8988T (cell line): ENCODE data around the gene ATP13A4.
"Not testable (repeated sequence)": the region's sequence is repeated elsewhere in the genome, so short reads cannot be mapped to it uniquely, and the experiment has no call there.

Experiments used
- DNase-seq: peaks from one replicate; pipeline ENCODE4 v3.0.0; 2011

The ATP13A4 gene

DNA sequence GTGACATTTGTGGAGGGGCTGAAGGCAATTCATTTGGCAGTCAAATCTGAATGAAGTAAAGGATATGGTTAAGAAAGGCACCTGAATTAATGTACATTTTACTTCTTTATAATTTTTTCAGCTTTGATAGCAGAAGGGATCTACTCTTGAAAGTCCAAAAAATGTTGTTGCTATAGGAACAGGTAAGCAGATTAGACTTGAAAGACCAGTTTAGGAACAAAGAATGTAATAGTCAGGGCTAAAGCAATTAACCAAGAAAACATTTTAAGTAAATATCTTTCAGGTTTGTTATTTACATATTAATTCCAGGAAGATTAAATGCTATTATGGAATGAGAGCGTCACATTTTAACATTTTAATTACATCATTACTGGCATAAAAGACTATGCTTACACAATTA is 1.1 kb downstream of the ATP13A4 start:
- no peak for DNase-seq

DNA sequence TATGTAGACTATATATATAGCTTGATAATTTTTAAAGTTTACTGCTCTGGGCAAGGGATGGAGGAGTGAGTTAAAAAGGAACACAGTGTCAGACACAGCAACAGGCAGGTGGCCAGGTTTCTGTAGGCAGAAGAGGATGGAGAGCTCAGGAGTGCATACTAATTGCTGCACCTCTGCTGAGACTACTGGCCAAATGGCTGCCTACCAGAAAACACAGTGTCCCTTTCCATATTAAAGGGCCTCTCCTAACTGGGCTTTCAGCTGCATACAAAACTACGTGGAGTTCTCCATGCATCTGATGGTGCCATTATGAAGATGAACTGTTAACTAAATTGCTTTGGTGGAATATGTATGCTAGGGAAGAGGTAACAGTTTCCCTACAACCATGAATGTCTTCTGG is 1.8 kb downstream of the ATP13A4 start:
- no peak for DNase-seq

DNA sequence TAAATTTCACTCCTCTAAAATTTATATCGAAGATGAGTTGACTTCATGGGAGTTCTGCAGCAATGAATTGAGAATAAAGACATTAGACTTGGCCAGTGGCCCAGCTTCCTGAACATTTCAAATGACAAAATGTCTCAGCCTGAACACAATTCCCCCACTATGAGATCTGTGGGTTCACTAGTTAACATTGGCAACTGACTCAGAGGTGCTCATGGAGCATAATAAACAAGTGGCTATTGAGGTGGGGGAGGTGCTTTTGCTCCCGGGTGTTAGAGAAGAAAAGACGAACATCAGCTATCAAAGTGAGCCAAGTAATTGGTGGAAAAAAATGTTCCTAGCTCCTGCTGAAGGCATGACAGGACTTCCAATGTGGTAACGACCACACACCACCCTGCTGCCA is 6.3 kb downstream of the ATP13A4 start:
- DNase-seq = no peak

DNA sequence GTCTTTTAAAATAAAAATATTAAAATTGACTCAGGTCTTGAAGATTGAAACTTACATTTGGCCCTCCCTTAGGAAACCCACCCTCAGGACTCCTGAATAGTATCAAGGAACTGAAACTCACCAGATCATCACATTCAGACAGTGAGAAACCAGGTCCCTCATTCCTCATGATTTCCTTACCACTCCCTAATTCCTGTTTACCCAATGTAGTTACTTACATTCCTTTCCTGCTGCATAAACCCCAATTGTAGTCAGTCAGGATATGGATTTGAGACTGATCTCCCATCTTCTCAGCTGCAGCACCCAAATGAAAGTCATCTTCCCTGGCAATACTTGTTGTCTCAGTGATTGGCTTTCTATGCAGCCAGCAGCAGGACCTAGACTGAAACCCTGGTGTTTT is 8.6 kb downstream of the ATP13A4 start:
- DNase-seq = no peak

DNA sequence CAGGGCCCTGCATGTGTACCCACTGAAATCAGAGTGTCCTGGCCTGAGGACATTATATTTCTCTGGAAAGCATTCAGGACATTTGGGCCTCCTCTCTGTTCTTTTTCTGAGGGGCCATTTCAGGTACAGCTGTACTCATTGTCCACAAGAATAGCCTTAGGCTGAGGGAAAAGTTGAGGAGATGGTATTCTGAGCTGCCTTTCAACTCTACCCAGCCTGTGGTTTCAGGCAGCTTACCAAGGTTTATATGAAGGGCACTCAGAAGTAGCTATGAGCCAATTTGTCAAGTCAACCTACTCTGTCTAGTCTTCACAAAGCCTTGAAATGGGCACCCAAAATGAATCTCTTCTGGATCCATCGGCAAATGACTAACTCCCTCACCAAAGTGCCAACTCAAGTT is 9.4 kb downstream of the ATP13A4 start:
- no peak for DNase-seq

DNA sequence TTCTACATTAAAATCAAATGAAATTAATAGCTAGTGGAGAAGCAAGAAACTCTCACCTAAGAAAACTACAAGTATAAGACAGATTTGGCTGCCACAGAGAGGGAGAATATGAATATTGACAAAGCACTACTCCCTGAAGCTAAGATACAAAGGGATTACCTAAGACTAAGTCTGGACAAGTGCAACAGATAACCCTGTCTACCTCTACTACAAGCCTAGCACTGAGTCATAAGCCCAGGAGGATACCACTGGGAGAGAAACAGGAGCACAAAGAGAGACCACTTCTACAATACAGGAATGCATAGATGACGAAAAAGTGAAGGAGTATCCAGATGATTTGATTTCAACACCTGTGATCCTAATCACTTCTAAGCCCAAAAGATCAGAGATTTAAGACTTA is 10.4 kb downstream of the ATP13A4 start:
- no peak for DNase-seq

DNA sequence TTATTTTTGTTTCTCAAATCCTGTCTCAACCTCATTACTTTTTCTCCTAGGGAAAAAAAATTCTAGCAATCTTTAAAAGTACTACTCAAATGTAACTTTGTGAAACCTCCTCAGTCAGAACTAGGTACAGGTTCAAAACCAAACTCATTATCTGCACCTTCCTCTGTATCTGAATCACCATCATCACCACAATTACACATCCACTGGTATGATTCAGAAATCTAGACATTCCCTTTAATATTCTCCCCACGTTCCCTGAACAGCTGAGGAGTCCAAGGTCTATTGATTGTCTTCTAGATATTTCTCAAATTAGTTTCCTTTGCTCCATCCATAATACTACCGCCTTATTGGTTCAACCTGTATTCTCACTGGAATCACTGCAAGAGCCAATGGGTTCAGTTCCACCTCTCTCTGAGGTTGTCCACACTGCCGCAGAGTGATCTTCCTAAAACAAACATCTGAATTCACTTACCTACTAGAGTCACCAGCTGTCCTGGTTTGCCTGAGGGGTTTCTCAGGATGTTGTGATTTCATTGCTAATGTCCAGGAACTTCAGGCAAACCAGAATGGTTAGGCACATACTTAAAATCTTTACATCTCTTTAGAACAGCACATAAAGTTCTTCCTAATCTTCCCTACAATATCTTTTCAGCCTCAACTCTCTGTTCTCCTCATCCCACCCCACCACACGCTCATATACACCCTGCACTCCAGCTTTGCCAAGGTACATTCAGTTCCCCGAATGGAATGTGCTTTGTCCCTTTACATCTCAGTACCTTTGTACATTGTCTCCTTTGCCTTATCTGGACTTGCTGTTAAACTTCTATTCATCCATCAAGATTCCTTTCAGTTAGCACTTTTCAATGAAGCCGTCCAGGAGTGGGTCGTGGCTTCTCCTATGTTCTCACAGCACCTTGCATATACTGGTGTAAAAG is 24.2 kb downstream of the ATP13A4 start:
- DNase-seq = no peak

DNA sequence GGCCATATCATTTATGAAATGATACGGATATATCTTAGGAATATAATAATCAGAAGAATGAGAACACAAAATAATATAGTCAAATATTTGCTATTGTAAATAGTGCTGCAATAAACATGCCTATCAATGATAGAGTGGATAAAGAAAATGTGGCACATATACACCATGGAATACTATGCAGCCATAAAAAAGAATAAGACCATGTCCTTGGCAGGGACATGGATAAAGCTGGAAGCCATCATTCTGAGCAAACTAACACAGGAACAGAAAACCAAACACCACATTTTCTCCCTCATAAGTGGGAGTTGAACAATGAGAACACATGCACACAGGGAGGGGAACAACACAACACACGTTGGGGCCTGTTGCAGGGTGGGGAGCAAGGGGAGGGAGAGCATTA is 28.6 kb downstream of the ATP13A4 start:
- not testable (repeated sequence) for DNase-seq

DNA sequence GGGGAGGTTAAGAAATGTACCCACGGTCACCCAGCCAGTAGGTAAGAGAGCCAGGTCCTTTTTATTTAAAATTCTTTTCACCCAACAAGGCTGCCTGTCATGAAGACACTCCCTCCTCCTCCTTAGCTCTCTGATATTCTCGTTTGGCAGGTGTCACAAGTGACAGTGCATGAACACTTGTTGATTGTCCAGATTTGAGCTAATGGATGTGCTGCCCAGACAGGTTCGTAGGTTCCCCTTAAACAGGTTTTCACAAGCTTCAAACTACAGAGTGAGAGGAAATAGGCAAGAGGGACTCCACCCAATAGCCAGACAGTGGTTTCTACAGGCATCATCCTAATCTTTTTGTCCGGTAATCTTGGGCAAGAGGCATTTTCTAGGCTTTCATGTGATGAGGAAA is 32.2 kb downstream of the ATP13A4 start:
- DNase-seq = no peak

DNA sequence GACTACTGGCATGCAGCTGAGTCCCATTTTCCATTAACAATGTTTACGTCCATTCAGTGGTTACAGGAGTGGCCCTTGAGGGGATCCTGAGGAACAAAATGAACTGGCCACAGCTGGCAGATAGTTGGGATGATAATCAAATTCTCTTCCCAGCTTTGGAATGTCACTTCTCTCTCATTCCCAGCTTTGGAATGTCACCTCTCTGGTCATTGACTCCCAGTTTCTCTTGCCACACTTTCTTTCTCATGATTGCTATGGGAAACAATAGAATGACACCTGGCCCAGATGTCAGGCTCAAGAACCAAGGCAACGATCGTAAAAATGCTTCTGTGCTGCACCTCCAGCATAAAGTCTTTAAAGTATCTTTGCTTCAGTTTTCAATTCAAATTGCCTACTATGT is 34.0 kb downstream of the ATP13A4 start:
- DNase-seq = no peak

DNA sequence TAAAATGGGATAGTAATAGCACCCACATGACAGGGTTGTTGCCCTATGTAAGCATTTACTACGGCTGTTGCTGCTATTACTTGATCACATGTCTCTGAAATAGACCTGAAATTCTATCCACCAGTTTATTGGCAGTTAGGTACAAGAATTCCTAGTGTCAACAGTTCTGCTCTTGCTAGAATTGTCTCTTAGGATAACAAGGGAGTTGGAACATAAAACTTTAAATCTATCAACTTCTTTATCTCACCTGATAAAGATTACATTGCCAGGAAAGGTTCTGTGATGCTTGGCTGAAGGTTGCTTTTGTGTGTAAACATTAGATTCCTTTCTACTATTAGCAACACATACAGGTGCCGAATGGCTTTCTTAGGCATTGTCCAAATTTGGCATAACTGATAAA is 38.7 kb downstream of the ATP13A4 start:
- DNase-seq = no peak

DNA sequence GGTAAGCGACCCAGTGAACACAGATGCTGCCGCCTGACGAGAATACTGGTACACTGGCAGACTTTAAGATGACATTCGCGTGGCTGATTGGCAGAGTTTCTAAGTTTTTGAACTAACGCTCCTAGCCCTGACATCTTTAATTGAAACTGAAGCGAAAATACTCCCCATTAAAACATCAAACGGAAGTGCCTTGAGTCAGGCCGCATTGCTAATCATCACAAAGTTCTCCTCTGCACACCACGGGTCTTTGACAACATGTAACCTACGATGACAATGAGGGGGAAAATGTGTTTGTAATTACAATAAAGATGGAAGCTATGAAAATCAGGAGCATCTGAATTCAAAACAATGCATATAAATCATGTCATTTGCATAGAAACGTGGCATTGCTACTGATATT is 44.5 kb downstream of the ATP13A4 start:
- DNase-seq = no peak

DNA sequence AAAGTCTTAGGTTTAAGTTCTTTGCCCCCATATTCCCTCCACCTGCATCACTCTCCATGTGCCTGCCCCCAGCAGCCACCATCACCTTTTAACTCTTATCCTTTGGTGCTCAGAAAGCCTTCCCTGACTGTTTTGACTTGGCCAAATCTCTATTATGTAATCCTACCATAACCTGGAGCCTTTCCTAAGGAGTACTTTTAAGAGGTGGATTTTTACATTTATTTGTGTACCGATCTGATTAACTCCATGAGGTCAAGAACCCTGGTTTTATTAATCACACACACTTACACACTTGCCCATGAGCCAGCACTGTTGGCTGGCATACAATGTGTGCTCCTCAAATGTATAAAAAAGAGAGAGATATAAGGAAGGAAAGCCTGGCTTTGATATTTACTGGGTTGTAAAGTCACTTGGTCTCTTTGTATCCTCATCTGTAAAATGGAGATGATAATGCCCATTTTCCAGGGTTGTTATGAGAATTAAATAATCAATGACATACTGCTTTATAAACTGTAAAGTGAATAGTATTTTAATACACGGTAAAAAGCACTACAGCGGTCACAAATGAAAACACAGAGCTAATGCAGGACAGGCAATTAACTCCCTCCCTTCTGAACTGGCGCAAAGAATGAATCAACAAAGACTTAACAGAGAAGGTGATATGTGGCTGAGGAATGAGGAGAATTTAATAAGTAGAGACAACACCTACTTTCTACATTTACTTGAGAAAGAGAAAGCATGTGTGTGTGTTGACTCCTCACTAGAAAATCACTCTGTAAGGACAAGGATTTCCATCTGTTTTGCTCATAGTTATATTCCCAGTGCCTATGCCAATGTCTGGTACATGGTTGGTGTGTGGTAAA is 45.4 kb downstream of the ATP13A4 start:
- no peak for DNase-seq

DNA sequence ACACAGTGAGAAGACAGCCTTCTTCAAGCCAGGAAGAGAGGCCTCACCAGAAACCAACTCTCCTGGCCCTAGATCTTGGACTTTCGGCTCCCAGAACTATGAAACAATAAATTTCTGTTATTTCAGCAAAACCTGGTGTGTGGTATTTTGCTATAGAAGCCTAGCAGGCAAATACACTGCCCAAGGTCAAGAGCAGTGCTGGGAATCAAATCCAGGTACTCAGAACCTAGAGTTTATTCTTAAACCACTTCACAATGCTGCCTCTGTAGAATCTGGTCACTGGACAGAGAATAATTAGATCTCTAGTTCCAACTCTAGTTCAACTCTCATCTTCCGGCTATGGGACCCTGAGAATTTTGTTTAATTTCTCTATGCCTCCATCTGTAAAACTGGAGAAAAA is 46.6 kb downstream of the ATP13A4 start:
- no peak for DNase-seq

DNA sequence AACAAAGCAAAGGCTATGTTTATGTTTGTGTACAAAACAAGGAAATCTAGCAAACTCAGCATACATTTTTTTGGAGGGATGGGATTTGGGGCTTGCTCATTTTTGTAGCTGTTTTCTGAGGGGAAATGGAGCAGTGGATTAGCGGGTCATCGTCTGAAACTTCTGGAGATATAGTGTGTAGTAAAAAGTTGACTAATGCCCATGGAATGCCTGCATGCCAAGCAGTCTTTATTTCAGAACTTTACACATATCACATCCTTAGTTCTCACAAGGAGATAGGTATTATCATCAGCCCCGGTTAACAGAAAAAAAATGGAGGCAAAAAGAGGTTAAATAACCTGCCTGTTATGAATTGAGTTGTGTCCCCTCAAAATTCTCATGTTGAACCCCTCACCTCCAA is 47.1 kb downstream of the ATP13A4 start:
- no peak for DNase-seq

DNA sequence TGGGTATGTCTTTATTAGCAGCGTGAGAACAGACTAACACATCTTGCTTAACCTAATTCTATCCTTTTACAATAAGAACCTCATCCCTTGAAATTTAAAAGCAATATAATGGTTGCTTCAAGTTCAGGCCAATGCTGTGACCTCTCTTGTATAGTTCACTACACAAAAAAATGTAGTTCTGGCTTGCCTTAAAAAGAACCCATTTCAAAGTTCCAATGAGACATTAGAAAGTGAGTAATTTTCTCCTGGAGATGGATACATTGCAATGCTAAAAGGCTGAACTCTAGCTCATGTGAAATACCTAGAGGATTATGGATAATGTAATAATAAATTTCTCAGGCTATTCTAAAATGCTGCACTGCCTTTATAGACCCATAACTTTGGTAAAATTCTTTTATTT is 47.8 kb downstream of the ATP13A4 start:
- no peak for DNase-seq

DNA sequence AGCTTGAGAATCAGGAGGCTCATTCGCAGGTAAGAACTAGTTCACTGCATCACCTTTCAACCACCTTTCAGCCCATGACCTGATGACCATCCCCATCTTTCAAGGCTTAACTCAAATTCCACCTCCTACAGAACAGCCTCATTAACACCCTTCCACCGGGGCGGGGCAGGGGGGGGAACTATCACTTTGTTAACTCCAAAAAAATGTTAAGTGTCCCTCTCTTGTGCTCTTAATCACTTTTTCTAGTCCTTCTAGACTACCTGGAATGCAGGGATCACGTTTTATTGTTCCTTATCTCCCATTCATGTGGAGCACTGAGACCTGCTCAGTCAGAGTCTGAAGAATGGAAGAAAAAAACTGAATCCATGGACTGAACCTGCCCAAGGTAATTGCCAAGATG is 51.8 kb downstream of the ATP13A4 start:
- DNase-seq = no peak

DNA sequence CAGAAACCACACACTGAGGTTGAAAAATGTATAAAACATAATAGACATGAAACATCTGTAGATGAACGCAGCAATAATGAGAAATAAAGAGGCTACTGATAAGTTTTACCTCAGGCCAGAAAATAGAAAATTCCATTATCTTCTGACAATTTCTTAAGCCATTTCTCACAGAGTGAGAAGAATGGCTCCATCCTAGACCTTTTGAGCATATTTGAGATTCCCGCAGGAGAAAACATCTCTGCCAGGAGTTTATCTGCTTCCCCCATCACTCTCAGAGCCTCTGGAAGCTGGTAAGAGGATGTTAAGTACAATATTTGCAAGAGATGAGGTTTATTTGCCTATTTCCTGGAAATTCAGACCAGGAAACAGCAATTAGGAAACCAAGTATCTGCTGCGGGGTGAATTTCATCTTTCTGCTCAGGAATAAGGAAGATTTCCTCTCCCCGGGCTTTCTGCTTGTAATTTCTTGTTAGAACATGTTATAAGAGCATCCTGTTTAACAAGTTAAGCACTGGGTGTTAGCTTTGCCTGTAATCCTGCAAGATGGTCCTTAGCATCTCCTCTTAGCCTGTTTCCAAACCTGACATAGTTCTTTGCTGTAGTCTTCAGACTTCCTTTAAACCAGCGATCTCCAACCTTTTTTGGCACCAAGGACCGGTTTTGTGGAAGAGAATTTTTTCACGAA is 54.8 kb downstream of the ATP13A4 start:
- no peak for DNase-seq

DNA sequence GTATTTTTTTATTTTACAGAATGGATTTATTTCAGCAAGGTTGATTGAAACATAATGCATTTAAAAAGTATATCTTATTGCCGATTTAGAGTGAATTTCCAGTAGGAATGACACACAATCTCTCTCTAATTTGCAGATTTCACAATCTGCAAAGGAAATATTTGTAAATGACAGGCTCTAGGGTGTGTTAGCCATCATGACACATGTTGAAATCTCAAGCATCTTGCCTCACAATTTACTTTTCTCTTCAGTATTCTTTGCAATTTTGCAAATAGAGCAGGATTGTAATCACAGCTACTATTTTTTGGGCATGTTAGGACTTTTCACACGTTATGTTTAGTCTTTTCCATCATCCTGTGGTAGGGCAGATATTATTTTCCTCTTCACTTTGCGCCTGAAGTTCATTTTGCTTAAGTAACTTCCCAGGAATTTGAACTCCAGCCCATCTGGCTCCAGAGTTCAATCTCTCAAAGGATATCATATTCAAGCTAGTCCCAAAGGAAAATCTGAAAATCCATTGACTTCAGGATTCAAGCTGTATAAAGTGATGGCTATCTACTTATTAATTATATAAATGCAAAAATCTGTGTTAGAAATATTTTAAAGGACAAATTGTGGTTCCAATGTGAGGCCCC is 55.4 kb downstream of the ATP13A4 start:
- DNase-seq = no peak

DNA sequence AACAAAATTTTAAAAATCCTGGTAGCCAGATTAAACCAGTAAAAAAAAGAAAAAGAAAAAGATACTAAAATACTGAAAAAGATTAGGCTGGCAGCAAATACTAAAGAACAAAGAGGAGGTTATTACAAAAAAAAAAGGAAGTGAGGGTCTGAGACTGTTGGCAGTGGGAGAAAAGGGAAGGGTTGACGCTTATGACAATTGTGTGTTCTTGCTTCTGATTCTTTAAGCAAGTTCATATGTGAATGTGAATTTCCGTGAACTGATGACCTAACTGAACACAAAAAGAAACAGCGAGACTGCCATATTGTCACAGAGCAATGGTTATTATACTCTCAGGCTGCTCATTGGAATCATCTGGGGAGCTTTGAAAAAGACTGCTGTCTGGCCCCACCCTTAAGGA is 56.5 kb downstream of the ATP13A4 start:
- no peak for DNase-seq

DNA sequence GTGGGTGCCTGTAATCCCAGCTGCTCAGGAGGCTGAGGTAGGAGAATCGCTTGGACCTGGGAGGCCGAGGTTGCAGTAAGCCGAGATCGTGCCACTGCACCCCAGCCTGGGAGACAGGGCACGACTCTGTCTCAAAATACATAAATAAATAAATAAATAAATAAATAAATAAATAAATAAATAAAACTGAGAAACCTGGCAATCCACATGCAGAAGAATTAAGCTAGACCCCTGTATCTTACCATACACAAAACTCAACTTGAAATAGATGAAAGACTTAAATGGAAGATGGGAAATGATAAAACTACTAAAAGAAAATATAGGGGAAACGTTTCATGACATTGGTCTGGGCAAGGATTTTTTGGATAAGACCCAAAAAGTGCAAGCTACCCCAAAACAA is 58.0 kb downstream of the ATP13A4 start:
- no peak for DNase-seq

DNA sequence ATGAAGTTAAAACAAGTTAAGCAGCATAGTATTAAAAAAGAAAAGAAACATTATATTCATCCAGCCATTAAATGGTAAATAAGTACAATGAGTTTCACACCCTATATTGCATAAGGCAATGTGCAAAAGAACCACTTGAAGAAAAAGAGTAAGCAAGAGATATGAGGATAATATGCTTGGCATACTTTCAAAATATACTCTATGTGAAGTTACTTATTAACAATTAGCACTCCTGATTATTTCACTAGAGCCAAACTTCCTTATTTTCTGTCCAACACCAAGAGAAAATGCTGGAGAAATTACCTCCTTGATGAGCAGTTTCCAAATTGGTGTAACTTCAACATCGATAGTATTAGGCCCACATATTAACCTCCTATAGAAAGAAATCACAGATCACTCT is 63.7 kb downstream of the ATP13A4 start:
- no peak for DNase-seq

DNA sequence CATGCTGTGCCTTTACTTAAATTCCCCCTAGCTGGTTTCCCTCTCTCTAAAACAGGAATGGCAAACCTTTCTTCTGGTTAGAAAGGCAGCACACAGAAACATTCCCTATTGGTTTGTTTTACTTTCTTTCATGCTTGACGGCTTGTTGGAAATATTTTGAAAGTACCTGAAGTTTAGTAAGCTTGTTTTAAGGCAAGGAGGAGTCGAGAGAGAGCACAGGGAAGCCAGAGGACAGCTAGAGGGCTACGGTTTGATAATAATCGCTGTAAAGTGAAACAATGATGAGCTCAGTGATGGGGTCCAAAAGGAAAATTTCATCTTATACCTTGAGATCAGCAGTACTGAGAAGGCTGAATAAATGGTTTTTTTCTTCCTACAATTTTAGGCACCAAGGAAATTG is 64.1 kb downstream of the ATP13A4 start:
- DNase-seq = no peak
